ENCODE measurements around the gene ST7. TPM values are rescaled to one million over a fixed set of nuclear protein-coding genes. Genes with fewer than 3 reads are reported as not detected.

The ST7 gene
- total and polyA plus RNA-seq, 2 experiments from 2014 or later = 9.9 to 18.3 TPM

DNA sequence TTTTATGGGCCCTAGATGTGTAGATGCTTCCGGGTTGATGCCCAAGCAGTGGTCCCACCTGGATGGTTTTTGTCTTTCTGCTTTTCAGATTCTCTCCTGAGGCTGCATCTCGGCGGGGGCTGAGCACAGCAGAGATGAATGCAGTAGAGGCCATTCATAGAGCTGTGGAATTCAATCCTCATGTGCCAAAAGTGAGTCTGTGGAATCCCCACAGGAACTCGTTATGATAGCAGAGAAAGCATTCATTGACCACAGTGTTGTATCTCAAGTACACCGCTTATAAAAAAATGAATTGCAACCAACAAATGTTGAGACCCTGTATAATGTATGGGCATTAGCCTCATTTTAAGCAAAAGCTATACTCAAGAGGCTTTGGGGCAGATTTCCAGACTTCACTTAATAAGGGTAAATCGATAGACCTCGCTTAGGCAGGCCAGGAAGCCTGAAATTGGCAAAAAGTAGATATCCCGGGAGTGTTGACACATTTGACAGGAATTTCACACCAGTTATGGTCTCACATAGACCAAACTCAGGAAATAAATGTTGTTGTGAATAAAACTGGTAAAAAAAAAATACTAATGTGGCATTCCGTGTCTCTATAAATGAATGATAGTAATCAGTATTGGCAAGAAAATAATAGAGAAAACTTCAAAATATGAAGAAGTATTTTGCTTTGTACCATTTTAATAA lies 237.6 kb downstream of the ST7 start:
- ATAC-seq (no peak), DNase-seq (ENCODE audit: low spot score) (no peak)
- no peaks in the 10 kb centered on the region for H3K27me3 Mint-ChIP-seq (ENCODE audit: insufficient read depth, low read depth, poor library complexity)
- no peak overlapping the region for H3K27ac ChIP-seq (ENCODE audit: low read depth)
- H2AFZ ChIP-seq = no peak overlapping the region
- H3K9me2 ChIP-seq (ENCODE audit: insufficient read depth) = no peaks in the 10 kb centered on the region
- no peaks in the 10 kb centered on the region for H3F3A ChIP-seq (replicated peaks; ENCODE audit: low read depth)
- H3K79me2 ChIP-seq (replicated peaks; ENCODE audit: insufficient read depth) = no peaks in the 10 kb centered on the region
- no peak overlapping the region for H3K4me2 ChIP-seq
- H4K20me1 ChIP-seq (replicated peaks; ENCODE audit: insufficient read depth) = no peaks in the 10 kb centered on the region
- H3K36me3 Mint-ChIP-seq (ENCODE audit: low read depth) = no peaks in the 10 kb centered on the region
- no peaks in the 10 kb centered on the region; the same call in 1 of the 2 replicates for H3K4me1 ChIP-seq (ENCODE audit: insufficient read depth)
- H3K27ac Mint-ChIP-seq = no peak overlapping the region
- H3K27me3 ChIP-seq (ENCODE audit: insufficient read depth) = no peaks in the 10 kb centered on the region
- H3K4me1 Mint-ChIP-seq = peaks cover 7% of the 10 kb centered on the region
- no peak overlapping the region for H3K4me3 ChIP-seq
- H3K4me3 Mint-ChIP-seq = no peak overlapping the region
- TF ChIP-seq, protein P1, sequence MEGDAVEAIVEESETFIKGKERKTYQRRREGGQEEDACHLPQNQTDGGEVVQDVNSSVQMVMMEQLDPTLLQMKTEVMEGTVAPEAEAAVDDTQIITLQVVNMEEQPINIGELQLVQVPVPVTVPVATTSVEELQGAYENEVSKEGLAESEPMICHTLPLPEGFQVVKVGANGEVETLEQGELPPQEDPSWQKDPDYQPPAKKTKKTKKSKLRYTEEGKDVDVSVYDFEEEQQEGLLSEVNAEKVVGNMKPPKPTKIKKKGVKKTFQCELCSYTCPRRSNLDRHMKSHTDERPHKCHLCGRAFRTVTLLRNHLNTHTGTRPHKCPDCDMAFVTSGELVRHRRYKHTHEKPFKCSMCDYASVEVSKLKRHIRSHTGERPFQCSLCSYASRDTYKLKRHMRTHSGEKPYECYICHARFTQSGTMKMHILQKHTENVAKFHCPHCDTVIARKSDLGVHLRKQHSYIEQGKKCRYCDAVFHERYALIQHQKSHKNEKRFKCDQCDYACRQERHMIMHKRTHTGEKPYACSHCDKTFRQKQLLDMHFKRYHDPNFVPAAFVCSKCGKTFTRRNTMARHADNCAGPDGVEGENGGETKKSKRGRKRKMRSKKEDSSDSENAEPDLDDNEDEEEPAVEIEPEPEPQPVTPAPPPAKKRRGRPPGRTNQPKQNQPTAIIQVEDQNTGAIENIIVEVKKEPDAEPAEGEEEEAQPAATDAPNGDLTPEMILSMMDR (conservative IDR thresholded peaks at IDR 0.05; ENCODE audit: low read depth in 2 of 2) = no peak
- TF ChIP-seq JUNB (IDR thresholded peaks at IDR 0.05; ENCODE audit: unreplicated experiment) (no peak), STAT1 (IDR thresholded peaks at IDR 0.05; ENCODE audit: unreplicated experiment) (no peak), EZH2phosphoT487 (IDR thresholded peaks at IDR 0.05; ENCODE audit: unreplicated experiment) (no peak), CREB1 (CRISPR knock-in tag; IDR thresholded peaks at IDR 0.05; ENCODE audit: low read depth) (no peak), NANOG (IDR thresholded peaks at IDR 0.05; ENCODE audit: borderline replicate concordance) (no peak), POLR2AphosphoS5 (IDR thresholded peaks at IDR 0.05; ENCODE audit: low read depth) (no peak), ZNF331 (CRISPR knock-in tag; IDR thresholded peaks at IDR 0.05; ENCODE audit: low read depth) (no peak), ZNF114 (CRISPR knock-in tag; IDR thresholded peaks at IDR 0.05) (no peak), EZH2 (IDR thresholded peaks at IDR 0.05; ENCODE audit: low read depth, unreplicated experiment) (no peak)
- TF ChIP-seq, protein P2, sequence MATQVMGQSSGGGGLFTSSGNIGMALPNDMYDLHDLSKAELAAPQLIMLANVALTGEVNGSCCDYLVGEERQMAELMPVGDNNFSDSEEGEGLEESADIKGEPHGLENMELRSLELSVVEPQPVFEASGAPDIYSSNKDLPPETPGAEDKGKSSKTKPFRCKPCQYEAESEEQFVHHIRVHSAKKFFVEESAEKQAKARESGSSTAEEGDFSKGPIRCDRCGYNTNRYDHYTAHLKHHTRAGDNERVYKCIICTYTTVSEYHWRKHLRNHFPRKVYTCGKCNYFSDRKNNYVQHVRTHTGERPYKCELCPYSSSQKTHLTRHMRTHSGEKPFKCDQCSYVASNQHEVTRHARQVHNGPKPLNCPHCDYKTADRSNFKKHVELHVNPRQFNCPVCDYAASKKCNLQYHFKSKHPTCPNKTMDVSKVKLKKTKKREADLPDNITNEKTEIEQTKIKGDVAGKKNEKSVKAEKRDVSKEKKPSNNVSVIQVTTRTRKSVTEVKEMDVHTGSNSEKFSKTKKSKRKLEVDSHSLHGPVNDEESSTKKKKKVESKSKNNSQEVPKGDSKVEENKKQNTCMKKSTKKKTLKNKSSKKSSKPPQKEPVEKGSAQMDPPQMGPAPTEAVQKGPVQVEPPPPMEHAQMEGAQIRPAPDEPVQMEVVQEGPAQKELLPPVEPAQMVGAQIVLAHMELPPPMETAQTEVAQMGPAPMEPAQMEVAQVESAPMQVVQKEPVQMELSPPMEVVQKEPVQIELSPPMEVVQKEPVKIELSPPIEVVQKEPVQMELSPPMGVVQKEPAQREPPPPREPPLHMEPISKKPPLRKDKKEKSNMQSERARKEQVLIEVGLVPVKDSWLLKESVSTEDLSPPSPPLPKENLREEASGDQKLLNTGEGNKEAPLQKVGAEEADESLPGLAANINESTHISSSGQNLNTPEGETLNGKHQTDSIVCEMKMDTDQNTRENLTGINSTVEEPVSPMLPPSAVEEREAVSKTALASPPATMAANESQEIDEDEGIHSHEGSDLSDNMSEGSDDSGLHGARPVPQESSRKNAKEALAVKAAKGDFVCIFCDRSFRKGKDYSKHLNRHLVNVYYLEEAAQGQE (IDR thresholded peaks at IDR 0.05; ENCODE audit: unreplicated experiment) = no peak
- TF ChIP-seq, protein P3, sequence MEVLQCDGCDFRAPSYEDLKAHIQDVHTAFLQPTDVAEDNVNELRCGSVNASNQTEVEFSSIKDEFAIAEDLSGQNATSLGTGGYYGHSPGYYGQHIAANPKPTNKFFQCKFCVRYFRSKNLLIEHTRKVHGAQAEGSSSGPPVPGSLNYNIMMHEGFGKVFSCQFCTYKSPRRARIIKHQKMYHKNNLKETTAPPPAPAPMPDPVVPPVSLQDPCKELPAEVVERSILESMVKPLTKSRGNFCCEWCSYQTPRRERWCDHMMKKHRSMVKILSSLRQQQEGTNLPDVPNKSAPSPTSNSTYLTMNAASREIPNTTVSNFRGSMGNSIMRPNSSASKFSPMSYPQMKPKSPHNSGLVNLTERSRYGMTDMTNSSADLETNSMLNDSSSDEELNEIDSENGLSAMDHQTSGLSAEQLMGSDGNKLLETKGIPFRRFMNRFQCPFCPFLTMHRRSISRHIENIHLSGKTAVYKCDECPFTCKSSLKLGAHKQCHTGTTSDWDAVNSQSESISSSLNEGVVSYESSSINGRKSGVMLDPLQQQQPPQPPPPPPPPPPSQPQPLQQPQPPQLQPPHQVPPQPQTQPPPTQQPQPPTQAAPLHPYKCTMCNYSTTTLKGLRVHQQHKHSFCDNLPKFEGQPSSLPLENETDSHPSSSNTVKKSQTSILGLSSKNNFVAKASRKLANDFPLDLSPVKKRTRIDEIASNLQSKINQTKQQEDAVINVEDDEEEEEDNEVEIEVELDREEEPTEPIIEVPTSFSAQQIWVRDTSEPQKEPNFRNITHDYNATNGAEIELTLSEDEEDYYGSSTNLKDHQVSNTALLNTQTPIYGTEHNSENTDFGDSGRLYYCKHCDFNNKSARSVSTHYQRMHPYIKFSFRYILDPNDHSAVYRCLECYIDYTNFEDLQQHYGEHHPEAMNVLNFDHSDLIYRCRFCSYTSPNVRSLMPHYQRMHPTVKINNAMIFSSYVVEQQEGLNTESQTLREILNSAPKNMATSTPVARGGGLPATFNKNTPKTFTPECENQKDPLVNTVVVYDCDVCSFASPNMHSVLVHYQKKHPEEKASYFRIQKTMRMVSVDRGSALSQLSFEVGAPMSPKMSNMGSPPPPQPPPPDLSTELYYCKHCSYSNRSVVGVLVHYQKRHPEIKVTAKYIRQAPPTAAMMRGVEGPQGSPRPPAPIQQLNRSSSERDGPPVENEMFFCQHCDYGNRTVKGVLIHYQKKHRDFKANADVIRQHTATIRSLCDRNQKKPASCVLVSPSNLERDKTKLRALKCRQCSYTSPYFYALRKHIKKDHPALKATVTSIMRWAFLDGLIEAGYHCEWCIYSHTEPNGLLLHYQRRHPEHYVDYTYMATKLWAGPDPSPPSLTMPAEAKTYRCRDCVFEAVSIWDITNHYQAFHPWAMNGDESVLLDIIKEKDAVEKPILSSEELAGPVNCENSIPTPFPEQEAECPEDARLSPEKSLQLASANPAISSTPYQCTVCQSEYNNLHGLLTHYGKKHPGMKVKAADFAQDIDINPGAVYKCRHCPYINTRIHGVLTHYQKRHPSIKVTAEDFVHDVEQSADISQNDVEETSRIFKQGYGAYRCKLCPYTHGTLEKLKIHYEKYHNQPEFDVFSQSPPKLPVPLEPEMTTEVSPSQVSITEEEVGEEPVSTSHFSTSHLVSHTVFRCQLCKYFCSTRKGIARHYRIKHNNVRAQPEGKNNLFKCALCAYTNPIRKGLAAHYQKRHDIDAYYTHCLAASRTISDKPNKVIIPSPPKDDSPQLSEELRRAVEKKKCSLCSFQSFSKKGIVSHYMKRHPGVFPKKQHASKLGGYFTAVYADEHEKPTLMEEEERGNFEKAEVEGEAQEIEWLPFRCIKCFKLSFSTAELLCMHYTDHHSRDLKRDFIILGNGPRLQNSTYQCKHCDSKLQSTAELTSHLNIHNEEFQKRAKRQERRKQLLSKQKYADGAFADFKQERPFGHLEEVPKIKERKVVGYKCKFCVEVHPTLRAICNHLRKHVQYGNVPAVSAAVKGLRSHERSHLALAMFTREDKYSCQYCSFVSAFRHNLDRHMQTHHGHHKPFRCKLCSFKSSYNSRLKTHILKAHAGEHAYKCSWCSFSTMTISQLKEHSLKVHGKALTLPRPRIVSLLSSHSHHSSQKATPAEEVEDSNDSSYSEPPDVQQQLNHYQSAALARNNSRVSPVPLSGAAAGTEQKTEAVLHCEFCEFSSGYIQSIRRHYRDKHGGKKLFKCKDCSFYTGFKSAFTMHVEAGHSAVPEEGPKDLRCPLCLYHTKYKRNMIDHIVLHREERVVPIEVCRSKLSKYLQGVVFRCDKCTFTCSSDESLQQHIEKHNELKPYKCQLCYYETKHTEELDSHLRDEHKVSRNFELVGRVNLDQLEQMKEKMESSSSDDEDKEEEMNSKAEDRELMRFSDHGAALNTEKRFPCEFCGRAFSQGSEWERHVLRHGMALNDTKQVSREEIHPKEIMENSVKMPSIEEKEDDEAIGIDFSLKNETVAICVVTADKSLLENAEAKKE (CRISPR knock-in tag; IDR thresholded peaks at IDR 0.05) = no peak
- TF ChIP-seq, protein P4, sequence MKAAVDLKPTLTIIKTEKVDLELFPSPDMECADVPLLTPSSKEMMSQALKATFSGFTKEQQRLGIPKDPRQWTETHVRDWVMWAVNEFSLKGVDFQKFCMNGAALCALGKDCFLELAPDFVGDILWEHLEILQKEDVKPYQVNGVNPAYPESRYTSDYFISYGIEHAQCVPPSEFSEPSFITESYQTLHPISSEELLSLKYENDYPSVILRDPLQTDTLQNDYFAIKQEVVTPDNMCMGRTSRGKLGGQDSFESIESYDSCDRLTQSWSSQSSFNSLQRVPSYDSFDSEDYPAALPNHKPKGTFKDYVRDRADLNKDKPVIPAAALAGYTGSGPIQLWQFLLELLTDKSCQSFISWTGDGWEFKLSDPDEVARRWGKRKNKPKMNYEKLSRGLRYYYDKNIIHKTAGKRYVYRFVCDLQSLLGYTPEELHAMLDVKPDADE (IDR thresholded peaks at IDR 0.05) = no peak
- no peaks in the 10 kb centered on the region for H3K9me3 Mint-ChIP-seq
- no peaks in the 10 kb centered on the region for H3K36me3 ChIP-seq (ENCODE audit: insufficient read depth)
